ENCODE results near the gene TMEM235. TPM values are rescaled to one million over a fixed set of nuclear protein-coding genes. Genes with fewer than 3 reads are reported as not detected.

The TMEM235 gene
- total RNA-seq, 1 donor from 2014 or later, result not detected

DNA sequence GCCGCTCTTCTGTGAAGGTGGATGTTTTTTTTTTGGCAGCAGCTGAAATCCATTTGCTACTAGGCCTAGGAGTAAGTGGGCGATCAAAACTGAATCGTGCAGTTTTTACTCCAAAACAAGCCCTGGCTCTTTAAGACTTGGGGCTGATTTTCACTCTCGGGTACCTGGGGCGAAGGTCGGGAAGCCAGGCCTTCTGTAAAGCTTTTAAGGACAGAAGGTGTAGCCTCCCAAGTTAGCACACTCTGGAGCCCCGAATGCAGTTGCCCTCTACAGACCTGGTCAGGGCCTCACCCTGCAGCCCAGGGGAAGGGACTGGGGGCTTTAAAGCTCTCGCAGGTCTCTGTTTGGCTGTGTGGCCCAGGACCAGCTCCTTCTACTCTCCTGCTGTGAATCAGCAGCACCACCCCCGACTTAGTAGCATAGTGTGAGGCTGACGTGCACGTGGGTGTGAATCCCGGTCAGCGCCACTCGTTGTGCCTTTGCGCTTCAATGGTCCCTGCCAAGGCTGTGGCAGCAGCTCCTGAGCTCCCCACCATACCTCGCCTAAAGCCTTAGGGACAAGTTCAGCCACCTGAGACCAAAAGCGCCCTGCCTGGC, 49.9 kb downstream of the TMEM235 start:
- intact Hi-C loops (cut with DNase I), result no loop called here
- no peak for ATAC-seq
- DNase-seq (ENCODE audit: low spot score), result no peak

DNA sequence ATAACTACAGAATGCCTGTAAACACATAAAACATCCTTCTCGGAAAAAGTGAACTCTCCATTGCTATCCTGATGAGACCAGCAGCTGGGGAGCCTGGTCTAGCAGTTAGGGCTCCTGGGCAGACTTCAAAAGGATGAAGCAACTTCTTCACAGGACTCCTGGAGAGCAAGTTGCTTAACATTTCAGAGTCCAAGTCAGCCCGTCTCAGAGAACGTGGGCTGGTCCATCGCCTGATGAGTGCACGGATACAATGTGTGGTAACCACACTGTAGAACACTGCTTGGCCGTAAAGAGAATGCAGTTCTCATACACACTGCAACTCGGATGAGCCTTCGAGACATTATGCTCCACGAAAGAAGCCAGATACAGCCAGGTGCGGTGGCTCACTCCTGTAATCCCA, 52.7 kb downstream of the TMEM235 start:
- ATAC-seq (no peak), DNase-seq (ENCODE audit: low spot score) (no peak)
- intact Hi-C loops (cut with DNase I), result no loop called here

DNA sequence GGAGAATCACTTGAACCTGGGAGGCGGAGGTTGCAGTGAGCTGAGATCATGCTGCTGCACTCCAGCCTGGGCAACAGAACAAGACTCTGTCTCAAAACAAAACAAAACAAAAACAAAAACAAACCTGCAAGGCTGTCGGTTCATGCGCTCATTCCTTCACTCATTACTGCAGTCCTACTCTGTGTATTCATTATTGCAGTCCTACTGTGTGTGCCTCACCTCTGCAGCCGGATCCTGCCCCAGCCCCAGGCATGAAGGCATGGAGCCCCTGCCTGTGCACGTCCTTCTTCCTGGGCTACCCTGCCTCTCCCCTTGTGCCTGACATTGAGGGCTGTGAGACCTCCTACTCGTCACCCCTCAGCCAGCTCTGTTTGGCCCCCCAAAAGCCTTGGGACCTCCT, 57.6 kb downstream of the TMEM235 start:
- intact Hi-C loops (cut with DNase I), result no loop called here
- ATAC-seq, result no peak
- DNase-seq (ENCODE audit: low spot score), result no peak

DNA sequence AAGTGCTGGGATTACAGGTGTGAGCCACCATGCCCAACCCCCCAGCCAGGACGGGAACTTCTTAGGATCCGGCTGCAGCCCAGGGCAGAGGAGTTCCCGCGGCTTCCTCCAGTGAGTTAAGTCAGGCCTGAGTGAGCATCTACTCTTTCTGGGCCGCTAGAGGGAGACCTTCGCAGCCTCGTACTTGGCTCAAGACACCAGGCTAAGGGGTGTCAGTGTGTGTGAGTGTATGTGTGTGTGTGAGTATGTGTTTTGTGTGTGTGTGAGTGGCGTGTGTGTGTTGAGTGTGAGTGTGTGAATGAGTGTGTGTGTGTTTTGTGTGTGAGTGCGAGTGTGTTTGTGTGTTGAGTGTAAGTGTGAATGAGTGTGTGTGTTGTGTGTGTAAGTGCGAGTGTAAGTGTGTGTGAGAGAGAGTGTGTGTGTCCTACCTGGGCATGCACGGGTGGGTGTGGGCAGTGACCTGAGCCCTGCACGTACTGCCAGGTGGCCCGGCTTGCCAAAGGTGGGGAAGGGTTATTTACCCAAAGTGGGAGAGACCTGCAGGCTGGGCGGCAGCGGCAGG, 58.5 kb downstream of the TMEM235 start:
- peak; percentile 91 for ATAC-seq
- intact Hi-C loops (cut with DNase I), result loop anchor here (5.0 to 10.0 kb wide), 2 partner anchors 75 to 132 kb away; partner anchors contain the start of gene SOCS3
- DNase-seq (ENCODE audit: low spot score), result peak; percentile 87

Other genes starting within 250 kb of the TMEM235 start
- gene TMC6, start 102.9 kb upstream of the TMEM235 start, total RNA-seq, result 95.0 TPM
- 12.5 TPM for gene TMC8, start 100.9 kb upstream of the TMEM235 start, total RNA-seq
- 0.71 TPM for gene C17orf99, start 85.2 kb upstream of the TMEM235 start, total RNA-seq
- 73.6 TPM for gene SYNGR2, start 63.0 kb upstream of the TMEM235 start, total RNA-seq
- 1.8 TPM for gene TK1, start 44.6 kb upstream of the TMEM235 start, total RNA-seq
- 33.6 TPM for gene AFMID, start 44.3 kb upstream of the TMEM235 start, total RNA-seq
- 1.4 TPM for gene BIRC5, start 17.4 kb upstream of the TMEM235 start, total RNA-seq
- 144 TPM for gene SOCS3, start 128.4 kb downstream of the TMEM235 start, total RNA-seq
- gene PGS1, start 147.0 kb downstream of the TMEM235 start, total RNA-seq, result 59.2 TPM